Lung (tissue), 12 donors: Measurements from ENCODE around the gene EGFR. TPM values are rescaled to one million over a fixed set of nuclear protein-coding genes. Genes with fewer than 3 reads are reported as not detected.

Experiments
- ATAC-seq: fragments of 200-7000 bp; cut with Tn5 transposase; one replicate; pipeline ENCODE4 v1.9.1; 2020; ENCODE audit warnings: moderate number of reproducible peaks; ENCODE audit not compliant: insufficient read depth, low FRiP score
- DNase-seq, 3 donors: peaks; one replicate each; pipeline ENCODE4 v3.0.0-alpha.2; 2013 to 2017
- H3K27ac ChIP-seq, 2 donors: one replicate each; pipeline ENCODE4 v1.5.1; 2013; ENCODE audit warnings: mild to moderate bottlenecking in 2 of 2, moderate library complexity in 2 of 2, control low read depth in 1 of 2, inconsistent platforms in 1 of 2, low read depth in 1 of 2, low read length in 1 of 2
- H3K27me3 ChIP-seq, 3 donors: one replicate each; pipeline ENCODE4 v1.5.1; 2013; ENCODE audit warnings: low read length in 2 of 3; ENCODE audit not compliant: control insufficient read depth in 3 of 3, insufficient read depth in 3 of 3
- H3K36me3 ChIP-seq, 4 donors: one replicate each; pipeline ENCODE4 v1.5.1; 2013; ENCODE audit warnings: low read length in 4 of 4, mild to moderate bottlenecking in 1 of 4, moderate library complexity in 1 of 4; ENCODE audit not compliant: control insufficient read depth in 4 of 4, insufficient read depth in 4 of 4
- H3K4me1 ChIP-seq, 5 donors: one replicate each; pipeline ENCODE4 v1.5.1; 2013; ENCODE audit warnings: low read length in 5 of 5, mild to moderate bottlenecking in 2 of 5, moderate library complexity in 1 of 5; ENCODE audit not compliant: control insufficient read depth in 5 of 5, insufficient read depth in 5 of 5
- H3K4me3 ChIP-seq: one replicate; pipeline ENCODE4 v1.5.1; 2013; ENCODE audit warnings: mild to moderate bottlenecking, control low read depth, moderate library complexity
- H3K9ac ChIP-seq, 2 donors: one replicate each; pipeline ENCODE4 v1.5.1; 2013; ENCODE audit warnings: low read length in 2 of 2, control low read depth in 1 of 2; ENCODE audit not compliant: insufficient read depth in 1 of 2
- H3K9me3 ChIP-seq, 4 donors: one replicate each; pipeline ENCODE4 v1.5.1; 2013; ENCODE audit warnings: low read length in 3 of 4, mild to moderate bottlenecking in 1 of 4, moderate library complexity in 1 of 4; ENCODE audit not compliant: control insufficient read depth in 4 of 4, insufficient read depth in 3 of 4
- WGBS, 2 donors: extraction: QIAGEN DNeasy Blood & Tissue Kit; methylation state at CpG; one replicate each; pipeline ENCODE4 v1.1.7; 2013; 5-methylcytosine and 5-hydroxymethylcytosine counted together
- polyA plus RNA-seq, 2 donors: library from polyadenylated mRNA; stranded (reverse); fragments of 200-250 nt; gene quantifications; one replicate each; pipeline ENCODE4 v1.2.1, GENCODE V29; 2013
- total RNA-seq, 2 donors: library from RNA; depleted of rRNA in 1 of 2; stranded (reverse); fragments of >200 nt in 1 of 2; gene quantifications; one replicate each; pipeline ENCODE4 v1.2.1, GENCODE V29; 2014 to 2021
- TF ChIP-seq, protein P1 (sequence below): IDR thresholded peaks from 2 replicates; pipeline ENCODE4 v1.5.1; 2012; ENCODE audit warnings: mild to moderate bottlenecking; ENCODE audit errors: control extremely low read depth, extremely low read depth
- donor health status: control.
- donor health status: control.
- donor health status: Bipolar disorder and iron deficiency.
- donor health status: healthy.
- donor health status: DM: yes; HTN: yes; CAD: no.

Gene EGFR
- total and polyA plus RNA-seq, 4 donors, result 11.6 to 78.7 (median 37.1) TPM

DNA sequence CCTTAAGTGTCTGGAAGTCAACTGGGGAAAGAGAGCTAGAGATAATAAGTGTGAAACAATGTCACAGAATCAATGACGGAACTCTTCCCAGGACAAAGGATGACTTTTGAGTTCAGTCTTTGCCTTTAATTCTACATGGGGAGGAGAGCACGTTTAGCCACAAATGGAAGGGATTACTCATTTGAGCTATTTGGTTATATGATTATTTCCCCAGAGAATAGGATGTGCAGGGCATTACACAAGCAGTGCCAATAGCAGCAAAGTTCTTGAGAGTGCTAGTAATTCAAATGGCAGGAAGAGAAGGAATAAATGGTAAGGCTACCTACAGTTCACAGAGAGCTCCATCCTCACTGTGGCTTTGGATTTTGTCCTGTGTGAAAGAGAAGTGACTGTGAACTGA lies 6.0 kb downstream of the EGFR start:
- WGBS, 2 donors, result 73 to 81% methylated on average over 2 of the region's 2 CpGs
- Histone ChIP-seq H3K27ac (no peak overlapping the region), H3K36me3 (peaks cover 0 to 5% (median 1%) of the 10 kb centered on the region in 4 donors), H3K4me3 (no peak overlapping the region), H3K27me3 (no peaks in the 10 kb centered on the region), H3K9me3 (peaks cover 0 to 3% (median 0%) of the 10 kb centered on the region in 4 donors), H3K9ac (no peak overlapping the region), H3K4me1 (peaks cover 0 to 62% (median 19%) of the 10 kb centered on the region in 5 donors)
- ATAC-seq, result no peak
- DNase-seq, result no peak
- TF ChIP-seq, protein P1, sequence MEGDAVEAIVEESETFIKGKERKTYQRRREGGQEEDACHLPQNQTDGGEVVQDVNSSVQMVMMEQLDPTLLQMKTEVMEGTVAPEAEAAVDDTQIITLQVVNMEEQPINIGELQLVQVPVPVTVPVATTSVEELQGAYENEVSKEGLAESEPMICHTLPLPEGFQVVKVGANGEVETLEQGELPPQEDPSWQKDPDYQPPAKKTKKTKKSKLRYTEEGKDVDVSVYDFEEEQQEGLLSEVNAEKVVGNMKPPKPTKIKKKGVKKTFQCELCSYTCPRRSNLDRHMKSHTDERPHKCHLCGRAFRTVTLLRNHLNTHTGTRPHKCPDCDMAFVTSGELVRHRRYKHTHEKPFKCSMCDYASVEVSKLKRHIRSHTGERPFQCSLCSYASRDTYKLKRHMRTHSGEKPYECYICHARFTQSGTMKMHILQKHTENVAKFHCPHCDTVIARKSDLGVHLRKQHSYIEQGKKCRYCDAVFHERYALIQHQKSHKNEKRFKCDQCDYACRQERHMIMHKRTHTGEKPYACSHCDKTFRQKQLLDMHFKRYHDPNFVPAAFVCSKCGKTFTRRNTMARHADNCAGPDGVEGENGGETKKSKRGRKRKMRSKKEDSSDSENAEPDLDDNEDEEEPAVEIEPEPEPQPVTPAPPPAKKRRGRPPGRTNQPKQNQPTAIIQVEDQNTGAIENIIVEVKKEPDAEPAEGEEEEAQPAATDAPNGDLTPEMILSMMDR, result no peak

DNA sequence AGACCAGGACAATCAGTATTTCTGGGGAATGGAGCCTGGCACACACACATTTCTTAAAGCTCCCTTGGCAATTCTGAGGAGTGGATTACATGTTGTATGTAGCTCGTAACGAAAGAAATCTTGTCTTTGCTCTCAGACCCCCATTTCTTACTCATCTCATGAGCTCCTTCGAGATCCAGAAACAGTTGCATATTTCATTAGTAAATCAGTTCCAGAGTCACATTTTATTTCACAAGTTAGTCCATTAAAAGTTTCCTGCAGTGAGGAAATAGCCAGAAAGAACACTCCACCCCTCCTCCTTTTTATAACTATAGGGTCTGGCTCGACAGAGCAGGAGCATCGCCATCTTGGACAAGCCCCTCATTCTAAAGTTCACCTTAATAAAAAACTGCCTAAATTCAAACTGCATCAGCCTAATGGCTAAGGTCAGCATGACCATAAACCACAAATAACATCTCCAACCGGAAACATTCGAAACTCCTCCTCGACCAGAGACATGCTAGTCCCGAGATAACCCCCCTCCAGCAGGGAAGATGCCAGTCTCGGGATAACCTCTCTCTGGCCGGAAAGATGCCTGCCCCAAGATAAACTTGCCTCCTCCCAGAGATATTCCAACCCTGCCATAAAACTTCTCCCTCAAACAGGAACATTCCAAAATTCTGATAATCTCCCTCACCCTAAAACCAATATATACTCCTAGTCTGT lies 7.4 kb downstream of the EGFR start:
- Histone ChIP-seq H3K9me3 (no peaks in the 10 kb centered on the region), H3K36me3 (peaks cover 0 to 6% (median 1%) of the 10 kb centered on the region in 4 donors), H3K27ac (peak overlapping the region; percentile 11 to 30), H3K4me1 (peaks cover 0 to 59% (median 30%) of the 10 kb centered on the region in 5 donors), H3K9ac (no peak overlapping the region), H3K4me3 (no peak overlapping the region), H3K27me3 (no peaks in the 10 kb centered on the region)
- 72 to 79% methylated on average over 11 of the region's 11 CpGs for WGBS, 2 donors
- DNase-seq, result no peak
- no peak for ATAC-seq
- TF ChIP-seq, protein P1, result no peak

DNA sequence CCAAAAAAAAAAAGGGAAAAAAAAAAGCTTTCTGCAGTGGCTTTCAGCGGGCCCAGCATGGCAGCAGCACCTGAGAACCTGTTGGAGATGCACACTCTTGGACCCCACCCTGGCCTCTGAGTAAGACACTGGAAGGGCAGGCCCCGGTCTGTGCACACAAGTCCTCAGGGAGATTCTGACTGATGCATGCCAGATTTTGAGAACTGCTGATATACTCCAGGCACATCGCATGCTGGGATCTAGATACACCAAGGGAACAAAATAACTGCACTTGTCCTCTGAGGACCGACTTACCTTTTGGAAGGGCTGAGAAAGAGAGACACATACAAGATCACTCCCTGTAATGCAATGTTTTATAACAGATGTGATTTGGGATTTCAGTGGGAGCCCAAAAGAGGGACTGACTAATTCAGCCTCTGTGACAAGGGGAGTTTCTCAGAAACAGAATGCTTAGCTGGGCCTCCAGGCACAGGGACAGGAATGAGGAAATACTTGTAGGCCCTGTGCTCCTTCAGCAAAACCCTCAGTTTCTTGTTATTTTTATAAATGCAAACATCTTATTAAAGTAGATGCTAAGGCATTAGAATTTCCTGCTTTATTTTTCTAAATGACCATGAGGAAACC lies 8.2 kb downstream of the EGFR start:
- 68 to 87% methylated on average over 4 of the region's 4 CpGs for WGBS, 2 donors
- H3K4me3 ChIP-seq, result no peak overlapping the region
- peaks cover 0 to 54% (median 23%) of the 10 kb centered on the region in 5 donors for H3K4me1 ChIP-seq
- H3K9me3 ChIP-seq, result no peaks in the 10 kb centered on the region
- peaks cover 0 to 7% (median 1%) of the 10 kb centered on the region in 4 donors for H3K36me3 ChIP-seq
- DNase-seq, result peak in 2 of 3 donors; percentile 50 to 60
- peak; percentile 63 for ATAC-seq
- H3K27me3 ChIP-seq, result no peaks in the 10 kb centered on the region
- TF ChIP-seq, protein P1, result no peak
- H3K9ac ChIP-seq, result no peak overlapping the region
- H3K27ac ChIP-seq, result peak overlapping the region; percentile 6 to 63
